GM21825 (cell line): ENCODE results near the gene RPS27A.
"Not testable (repeated sequence)": the region's sequence is repeated elsewhere in the genome, so short reads cannot be mapped to it uniquely, and the experiment has no call there.

Experiments
- ATAC-seq: cut with Tn5 transposase; IDR thresholded peaks from one replicate; pipeline ENCODE4 v1.9.1; 2021; ENCODE audit warnings: mild to moderate bottlenecking, moderate library complexity; ENCODE audit not compliant: unreplicated experiment

RPS27A gene

DNA sequence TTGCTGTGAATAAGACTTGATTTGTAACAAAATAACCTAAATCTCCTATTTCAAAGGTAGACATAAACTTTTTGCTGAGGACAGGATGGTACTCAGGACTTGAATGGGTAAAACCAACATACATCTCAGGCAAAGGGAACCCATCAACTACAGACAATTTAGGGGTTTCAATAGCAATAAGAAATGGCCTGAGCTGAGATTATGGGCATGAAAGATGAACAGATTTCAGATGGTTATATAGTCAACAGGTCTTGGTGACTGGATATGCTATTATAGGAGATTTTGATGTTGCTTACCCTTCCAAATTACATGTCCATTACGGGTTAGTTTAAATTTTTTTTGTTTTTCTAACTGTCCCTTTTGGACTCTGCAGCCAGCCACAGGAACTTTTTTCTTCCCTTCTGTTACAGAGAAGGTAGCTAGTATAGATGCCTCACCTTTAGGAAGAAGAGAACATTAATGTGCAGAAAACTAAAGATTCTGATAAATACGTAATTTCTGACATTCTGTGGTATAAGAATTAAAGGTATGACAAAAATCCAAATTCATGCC lies 4.6 kb downstream of the RPS27A start:
- no peak for ATAC-seq

DNA sequence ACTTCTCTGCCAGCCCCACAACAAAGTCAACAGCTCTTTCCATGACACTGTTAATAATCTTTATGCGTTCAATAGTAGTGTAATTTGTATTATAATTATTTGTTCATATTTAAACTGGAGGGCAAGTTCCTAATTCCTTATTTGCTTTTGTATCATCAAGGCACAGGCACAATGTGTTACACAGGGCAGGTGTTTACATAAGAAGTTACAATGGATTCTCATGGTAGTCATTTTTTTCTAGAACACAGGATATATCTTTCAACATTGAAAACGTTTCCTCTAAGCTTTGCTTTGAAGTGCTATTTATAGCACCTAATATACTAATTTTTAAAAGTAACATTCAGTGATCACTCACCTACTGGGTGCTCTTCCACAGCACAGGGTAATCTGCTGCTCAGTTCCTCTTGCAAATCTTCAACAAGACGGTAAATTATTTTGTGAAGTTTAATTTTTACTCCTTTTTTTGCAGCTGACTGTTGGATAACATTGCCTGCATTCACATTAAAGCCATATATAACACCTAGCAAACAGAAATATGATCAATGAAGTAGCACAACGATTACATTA lies 7.3 kb downstream of the RPS27A start:
- no peak for ATAC-seq

DNA sequence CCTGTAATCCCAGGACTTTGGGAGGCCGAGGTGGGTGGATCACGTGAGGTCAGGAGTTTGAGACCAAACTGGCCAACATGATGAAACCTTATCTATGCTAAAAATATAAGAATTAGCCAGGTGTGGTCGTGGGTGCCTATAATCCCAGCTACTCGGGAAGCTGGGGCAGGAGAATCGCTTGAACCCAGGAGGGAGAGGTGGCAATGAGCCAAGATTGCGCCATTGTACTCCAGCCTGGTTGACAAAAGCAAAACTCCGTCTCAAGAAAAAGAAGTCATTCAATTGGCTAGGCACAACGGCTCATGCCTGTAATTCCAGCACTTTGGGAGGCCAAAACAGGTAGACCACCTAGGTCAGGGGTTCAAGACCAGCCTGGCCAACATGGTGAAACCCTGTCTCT lies 9.1 kb downstream of the RPS27A start:
- not testable (repeated sequence) for ATAC-seq

DNA sequence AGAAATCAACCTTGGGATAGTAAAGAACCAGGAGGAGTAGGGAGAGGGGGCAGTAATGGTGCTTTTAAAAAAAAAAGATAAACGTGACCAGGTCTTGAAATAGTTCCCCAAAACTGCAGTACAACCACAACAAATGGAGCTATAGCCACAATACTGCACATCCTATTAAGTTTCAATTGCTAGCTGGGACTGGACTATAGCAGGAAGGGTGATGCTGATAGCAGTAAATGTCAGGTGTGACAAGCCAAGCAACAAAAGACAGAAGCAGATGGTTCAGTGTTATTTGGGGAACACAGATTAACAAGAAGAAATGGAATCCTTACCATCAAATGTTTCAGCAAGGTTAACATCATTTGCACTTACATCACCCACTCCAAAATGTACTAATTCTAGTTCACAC lies 10.1 kb downstream of the RPS27A start:
- no peak for ATAC-seq

DNA sequence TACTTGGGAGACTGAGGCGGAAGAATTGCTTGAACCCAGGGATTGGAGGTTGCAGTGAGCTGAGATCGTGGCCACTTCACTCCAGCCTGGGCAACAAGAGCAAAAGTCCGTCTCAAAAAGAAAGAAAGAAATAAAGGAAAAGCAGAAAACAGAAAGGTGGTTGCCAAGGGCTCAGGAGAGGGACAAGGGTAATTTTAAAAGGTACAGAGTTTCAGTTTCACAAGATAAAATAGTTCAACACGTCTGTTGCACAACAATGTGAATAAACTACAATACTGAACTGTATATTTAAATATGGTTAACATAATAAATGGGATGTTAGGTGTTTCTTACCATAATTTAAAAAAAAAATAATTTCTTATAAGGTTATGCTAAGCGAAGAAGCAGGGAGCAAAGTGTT lies 12.9 kb downstream of the RPS27A start:
- no peak for ATAC-seq

DNA sequence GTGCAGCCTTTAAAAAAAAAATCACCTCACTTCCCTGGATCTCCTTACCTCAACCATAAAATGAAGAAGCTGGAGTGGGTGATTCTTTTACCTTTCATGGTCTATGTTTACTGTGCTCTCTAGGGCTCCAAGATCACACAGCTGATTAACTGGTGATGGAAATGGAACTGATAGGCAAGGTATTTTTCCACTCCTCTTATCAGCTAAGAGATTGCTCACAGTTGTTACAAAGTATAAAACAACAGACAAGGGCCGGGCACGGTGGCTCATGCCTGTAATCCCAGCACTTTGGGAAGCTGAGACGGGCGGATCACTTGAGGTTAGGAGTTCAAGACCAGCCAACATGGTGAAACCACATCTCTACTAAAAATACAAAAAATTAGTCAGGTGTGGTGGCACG lies 14.5 kb downstream of the RPS27A start:
- no peak for ATAC-seq

DNA sequence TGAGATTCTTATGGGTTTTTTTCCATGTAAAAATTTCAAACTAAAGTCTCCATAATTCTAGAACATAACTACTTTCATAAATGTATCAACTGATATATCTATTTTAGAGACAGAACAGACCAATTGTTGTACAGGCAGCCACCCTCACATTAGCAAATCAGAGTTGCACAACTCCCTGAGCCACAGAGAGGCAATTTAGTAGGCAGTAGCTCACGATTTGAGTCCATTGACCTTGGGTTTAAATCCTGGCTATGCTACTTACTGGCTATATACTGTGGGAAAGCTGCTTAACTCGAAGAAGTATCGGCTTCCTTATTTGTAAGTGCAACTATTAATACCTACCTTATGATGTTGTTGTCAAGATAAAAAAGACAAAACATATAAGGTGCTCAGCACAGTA lies 20.3 kb downstream of the RPS27A start:
- no peak for ATAC-seq

DNA sequence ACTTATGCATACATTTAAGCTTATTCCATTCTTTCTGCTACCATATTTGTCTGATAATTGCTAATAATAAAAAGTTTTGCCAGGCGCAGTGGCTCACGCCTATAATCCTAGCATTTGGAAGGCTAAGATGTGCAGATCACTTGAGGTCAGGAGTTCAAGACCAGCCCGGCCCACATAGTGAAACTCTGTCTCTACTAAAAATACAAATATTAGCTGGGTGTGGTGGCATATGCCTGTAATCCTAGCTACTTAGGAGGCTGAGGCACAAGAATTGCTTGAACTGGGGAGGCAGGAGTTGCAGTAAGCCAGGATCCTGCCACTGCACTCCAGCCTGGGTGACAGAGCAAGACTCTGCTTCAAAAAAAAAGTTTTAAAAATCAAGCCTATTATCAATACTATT lies 27.1 kb downstream of the RPS27A start:
- not testable (repeated sequence) for ATAC-seq

DNA sequence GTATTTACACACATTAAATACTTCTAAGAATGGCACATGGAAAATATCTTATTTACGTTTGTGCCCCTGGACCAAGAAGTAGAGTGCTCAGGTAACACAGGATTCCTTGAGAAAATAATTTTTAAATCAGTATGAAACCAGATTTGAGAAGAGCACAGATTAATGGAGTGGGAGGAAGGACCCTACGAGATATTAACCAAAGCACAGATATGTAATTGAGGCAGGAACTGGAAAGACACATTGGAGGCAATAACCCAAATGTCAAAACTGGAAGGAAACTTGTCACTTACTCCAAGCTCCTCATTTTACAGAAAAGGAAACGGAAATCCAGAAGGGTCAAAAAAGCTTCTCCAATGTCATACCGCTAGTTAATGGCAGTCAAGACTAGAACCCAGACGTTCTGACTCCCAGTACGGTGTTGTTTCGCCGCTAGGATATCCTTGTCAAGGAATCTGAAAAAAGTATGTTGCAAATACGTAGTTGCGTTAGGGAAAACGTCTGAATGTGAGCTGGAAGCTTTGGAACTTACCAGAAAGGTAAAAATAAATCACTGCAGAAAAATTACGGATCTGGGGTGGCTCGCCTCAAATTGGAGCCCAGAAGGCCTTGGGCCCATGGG lies 35.9 kb downstream of the RPS27A start:
- ATAC-seq, result peak; percentile 3

DNA sequence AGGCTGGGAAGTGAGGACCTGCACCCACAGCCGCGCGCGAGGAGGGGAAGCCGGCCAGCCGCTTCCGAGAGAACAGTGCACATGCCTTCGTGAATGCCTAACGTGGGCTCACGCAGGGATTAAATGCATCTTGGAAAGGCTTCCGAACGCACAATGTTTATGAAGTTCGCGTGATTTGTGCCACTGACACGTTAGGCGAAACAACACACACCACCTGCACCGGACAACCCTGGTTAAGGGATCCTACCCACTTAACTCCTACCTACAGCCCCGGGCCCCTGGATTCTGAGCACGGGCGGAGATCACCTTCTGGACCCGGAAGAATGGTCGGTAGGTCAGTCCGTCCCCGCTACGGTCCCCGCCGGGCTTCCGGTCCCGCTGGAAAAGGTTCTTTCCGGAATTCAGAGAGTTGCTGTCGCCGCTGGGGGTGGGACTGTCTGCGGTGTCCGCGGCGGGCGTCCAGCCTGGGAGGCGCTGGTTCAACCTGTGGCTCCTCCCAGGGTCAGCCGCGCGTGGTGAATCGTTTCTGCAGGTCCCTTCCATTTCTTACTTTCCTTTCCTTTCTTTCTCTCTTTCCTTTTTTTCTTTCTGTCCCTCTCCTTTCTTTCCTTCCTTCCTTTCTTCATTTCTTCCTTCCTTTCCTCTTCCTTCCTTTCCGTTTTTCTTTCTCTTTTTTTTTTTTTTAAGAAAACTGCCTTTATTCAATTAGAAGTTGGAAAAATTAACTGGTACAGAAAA lies 36.6 kb downstream of the RPS27A start, which contains the start of gene MTIF2:
Gene MTIF2, minus strand, starts transcription at position 325 of the 738 bp plus-strand sequence. CDS start 5,373 bp downstream, outside the sequence.
- ATAC-seq, result peak; percentile 95

DNA sequence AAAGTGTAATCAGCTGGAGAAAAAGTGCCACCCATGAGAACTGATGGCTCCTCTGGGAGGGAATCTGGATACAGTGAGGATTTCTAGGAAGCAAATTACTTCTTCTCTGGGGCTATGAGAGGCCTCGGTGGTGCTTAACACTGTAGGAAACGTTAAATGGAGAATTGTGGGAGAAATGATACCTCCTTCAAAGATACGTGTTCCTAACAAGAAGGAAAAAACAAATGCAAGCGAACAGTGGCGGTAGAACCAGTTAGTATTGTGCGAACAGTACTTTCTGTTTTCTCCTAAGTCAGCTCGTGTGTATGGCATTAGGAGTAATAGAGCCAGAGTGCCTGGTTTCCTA lies 37.1 kb downstream of the RPS27A start:
- no peak for ATAC-seq

DNA sequence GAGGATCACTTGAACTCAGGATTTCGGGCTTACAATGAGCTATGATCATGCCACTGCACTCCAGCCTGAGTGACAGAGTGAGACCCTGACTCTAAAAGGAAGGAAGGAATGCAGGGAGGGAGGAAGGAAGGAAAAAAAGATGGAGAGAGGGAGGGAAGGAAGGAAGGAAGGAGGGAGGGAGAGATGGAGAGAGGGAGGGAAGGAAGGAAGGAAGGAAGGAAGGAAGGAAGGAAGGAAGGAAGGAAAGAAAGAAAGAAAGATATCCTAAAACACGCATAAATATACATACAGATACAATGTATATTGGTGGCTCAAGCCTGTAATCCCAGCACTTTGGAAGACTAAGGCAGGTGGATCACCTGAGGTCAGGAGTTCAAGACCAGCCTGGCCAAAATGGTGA lies 41.9 kb downstream of the RPS27A start:
- not testable (repeated sequence) for ATAC-seq

DNA sequence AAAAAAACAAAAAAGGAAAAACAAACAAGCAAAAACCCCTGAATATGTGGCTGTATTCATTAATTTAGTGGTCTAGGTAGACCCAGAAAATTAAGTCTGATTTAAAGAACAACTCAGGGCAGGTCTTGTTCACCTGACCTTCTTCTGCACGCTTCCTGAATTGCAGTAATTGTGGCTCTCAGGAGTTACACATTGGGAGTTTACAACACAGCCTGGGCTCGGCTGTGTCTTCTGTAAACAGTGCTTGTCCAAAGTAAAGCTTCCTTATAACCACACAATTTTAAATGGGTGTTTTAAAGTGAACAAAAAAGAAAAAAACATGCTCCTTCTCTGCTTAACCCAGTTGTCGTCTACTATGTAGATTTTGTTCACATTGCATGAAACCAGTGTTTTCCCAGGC lies 44.8 kb downstream of the RPS27A start:
- ATAC-seq, result no peak

DNA sequence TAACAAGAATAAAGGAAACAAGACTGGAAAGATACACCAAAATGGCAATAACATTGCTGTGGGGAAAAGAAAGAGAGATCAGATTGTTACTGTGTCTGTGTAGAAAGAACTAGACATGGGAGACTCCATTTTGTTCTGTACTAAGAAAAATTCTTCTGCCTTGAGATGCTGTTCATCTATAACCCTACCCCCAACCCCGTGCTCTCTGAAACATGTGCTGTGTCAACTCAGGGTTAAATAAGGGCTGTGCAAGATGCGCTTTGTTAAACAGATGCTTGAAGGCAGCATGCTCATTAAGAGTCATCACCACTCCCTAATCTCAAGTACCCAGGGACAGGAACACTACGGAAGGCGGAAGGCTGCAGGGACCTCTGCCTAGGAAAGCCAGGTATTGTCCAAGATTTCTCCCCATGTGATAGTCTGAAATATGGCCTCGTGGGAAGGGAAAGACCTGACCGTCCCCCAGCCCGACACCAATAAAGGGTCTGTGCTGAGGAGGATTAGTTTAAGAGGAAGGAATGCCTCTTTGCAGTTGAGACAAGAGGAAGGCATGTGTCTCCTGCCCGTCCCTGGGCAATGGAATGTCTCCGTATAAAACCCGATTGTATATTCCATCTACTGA lies 46.8 kb downstream of the RPS27A start:
- ATAC-seq, result not testable (repeated sequence)

DNA sequence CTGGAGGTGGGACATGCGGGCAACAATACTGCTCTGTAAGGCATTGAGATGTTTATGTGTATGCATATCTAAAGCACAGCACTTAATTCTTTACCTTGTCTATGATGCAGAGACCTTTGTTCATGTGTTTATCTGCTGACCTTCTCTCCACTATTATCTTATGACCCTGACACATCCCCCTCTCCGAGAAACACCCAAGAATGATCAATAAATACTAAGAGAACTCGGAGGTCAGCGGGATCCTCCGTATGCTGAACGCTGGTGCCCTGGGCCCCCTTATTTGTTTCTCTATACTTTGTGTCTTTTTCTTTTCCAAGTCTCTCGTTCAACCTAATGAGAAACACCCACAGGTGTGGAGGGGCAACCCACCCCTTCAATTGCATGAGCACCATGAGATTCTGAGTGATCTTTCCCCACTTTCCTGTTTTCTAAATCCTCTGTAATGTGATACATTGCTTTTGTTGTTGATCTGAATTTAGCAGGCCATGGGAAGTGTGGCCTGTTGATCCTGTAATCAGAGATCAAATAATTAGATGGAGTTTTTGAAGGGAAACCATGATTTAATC lies 47.5 kb downstream of the RPS27A start:
- not testable (repeated sequence) for ATAC-seq

DNA sequence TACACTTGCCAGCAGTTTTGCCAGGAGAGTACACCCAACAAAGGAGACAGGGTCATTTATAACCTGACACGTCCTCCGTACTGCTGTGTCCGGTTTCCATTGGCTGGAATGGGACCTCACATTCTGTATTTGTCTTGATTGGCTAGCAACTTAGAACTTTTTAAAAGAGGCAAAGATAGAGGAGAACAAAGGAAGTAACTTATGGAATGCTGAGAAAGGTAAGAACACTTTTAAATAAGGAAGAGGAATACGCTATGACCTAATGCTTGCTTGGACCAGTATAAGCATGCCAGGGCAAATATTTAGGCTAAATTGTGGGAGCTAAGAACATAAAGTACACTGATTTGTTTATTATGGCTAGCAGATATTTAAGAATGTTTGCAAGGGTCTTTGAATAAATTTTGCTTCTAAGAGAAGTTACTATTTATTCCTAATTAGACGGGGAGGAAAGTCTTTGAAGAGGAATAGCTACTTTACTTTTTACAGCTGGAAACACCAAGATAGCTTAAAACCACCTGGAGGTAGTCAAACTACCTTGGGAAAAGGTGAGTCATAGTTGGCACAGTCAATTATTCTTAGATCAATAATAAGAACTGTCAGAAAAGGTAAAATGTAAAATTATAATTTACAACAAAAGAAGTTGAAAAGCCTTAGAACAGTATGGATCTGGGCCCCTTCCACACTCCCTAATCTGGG lies 48.5 kb downstream of the RPS27A start:
- not testable (repeated sequence) for ATAC-seq

DNA sequence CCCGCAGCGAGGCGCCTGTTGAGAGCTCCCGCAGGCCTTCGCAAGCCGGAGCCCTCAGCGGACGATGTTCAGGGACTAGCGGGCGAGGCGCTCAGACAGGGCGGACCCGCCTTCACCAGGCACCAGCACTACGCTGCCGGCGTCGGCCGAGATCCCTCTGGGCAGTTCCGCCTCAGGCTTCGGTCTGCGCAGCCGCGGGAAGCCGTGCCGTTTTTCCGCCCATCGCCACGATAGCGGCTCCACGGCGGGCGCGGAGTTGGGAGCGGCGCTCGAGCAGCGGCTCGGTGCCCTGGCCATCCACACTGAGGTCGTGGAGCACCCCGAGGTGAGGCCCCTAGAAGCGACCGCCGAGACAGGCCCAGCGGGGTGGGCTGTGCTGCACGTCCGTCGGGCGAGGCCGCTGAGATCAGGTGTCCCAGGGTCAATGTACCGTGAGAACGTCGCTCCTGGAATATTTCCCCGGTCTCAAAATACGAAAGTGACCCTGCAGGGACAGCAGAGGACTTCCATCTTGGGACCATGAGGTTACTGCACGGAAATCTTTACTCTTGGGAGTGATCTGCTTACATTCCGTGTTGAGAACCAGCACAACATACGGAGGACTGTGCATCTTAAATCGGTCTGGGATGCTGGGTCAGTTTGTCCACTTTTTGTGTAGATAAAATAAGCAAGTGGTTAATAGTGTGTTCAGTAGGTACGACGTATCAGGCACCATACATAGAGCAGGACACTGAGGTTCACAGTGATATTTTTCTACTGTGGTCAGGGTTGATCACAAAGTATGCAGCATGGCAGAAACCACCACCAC lies 49.8 kb downstream of the RPS27A start:
- ATAC-seq, result peak; percentile 98

DNA sequence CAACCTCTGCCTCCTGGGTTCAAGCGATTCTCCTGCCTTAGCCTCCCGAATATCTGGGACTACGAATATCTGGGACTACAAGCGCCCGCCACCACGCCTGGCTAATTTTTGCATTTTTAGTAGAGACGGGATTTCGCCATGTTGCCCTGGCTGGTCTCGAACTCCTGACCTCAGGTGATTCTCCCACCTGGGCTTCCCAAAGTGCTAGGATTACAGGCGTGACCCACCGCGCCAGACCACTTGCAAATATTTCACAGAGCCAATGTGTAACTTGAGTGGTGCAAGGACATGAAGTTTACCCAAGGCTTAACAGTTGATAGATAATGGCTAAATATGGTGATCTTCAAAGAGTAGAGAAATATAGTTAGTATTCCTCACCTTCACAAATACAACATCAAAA lies 50.6 kb downstream of the RPS27A start:
- ATAC-seq, result no peak
